Left lung (tissue), 10 donors: ENCODE measurements around the gene RASA3. TPM values are rescaled to one million over a fixed set of nuclear protein-coding genes. Genes with fewer than 3 reads are reported as not detected.

Source experiments
- ATAC-seq: fragments of 200-7000 bp; cut with Tn5 transposase; one replicate; pipeline ENCODE4 v1.9.1; 2020; ENCODE audit warnings: moderate library complexity
- DNase-seq, 4 donors: peaks; one replicate each; pipeline ENCODE4 v3.0.0-alpha.2; 2013 to 2020
- H3K27ac ChIP-seq, 2 donors: fragments of 200-600 bp; sonication (generic) in 1 of 2; one replicate each; pipeline versions ENCODE4 v1.5.0 to v1.8.0; 2020 to 2021
- H3K27me3 ChIP-seq, 2 donors: fragments of 200-600 bp; sonication (generic) in 1 of 2; one replicate each; pipeline versions ENCODE4 v1.5.0 to v1.8.0; 2020 to 2021
- H3K36me3 ChIP-seq, 2 donors: fragments of 200-600 bp; sonication (generic) in 1 of 2; one replicate each; pipeline versions ENCODE4 v1.5.0 to v1.8.0; 2020 to 2021
- H3K4me1 ChIP-seq, 2 donors: fragments of 200-600 bp; one replicate each; pipeline ENCODE4 v1.8.0; 2021
- H3K4me3 ChIP-seq, 2 donors: fragments of 200-600 bp; sonication (generic) in 1 of 2; one replicate each; pipeline versions ENCODE4 v1.5.0 to v1.8.0; 2020 to 2021; ENCODE audit warnings: mild to moderate bottlenecking in 1 of 2
- H3K9me3 ChIP-seq, 2 donors: fragments of 200-600 bp; sonication (generic) in 1 of 2; one replicate each; pipeline versions ENCODE4 v1.5.0 to v1.8.0; 2020 to 2021
- intact Hi-C, 2 donors: fragments of 100-400 bp; cut with DNase I; formaldehyde crosslinking; loops; one replicate each; pipeline versions ENCODE4 v1.11.2 to v1.14.2; 2022
- polyA plus RNA-seq, 6 donors: library from polyadenylated mRNA; unstranded; fragments of 120-200 nt; gene quantifications; one replicate each; pipeline ENCODE4 v1.2.1, GENCODE V29; 2013; ENCODE audit not compliant: insufficient read length in 6 of 6
- total RNA-seq, 2 donors: library from RNA; stranded (reverse); fragmentation: NEBNext Ultra II Directional; extraction: Animal tissue kit (Norgen Biotek cat#: 25700); gene quantifications; one replicate each; pipeline ENCODE4 v1.2.1, GENCODE V29; 2021
- TF ChIP-seq, protein P1 (sequence below), 2 donors: fragments of 200-600 bp; sonication (generic) in 1 of 2; IDR thresholded peaks; one replicate each; pipeline versions ENCODE4 v1.5.0 to v1.8.0; 2021; ENCODE audit warnings: antibody characterized with exemption in 2 of 2
- donor health status: DM: no; HTN: yes; CAD: no.
- donor health status: DM: no; HTN: no; CAD: no.

Gene RASA3
- total and polyA plus RNA-seq, 8 donors: 11.4 to 22.2 (median 12.7) TPM

- no peak for ATAC-seq
- no peaks in the 10 kb centered on the region for H3K9me3 ChIP-seq
- H3K36me3 ChIP-seq: peaks cover 0 to 21% of the 10 kb centered on the region in 2 donors
- H3K27ac ChIP-seq: no peak overlapping the region
- H3K4me3 ChIP-seq: no peak overlapping the region
- no peaks in the 10 kb centered on the region for H3K27me3 ChIP-seq
- TF ChIP-seq, protein P1, sequence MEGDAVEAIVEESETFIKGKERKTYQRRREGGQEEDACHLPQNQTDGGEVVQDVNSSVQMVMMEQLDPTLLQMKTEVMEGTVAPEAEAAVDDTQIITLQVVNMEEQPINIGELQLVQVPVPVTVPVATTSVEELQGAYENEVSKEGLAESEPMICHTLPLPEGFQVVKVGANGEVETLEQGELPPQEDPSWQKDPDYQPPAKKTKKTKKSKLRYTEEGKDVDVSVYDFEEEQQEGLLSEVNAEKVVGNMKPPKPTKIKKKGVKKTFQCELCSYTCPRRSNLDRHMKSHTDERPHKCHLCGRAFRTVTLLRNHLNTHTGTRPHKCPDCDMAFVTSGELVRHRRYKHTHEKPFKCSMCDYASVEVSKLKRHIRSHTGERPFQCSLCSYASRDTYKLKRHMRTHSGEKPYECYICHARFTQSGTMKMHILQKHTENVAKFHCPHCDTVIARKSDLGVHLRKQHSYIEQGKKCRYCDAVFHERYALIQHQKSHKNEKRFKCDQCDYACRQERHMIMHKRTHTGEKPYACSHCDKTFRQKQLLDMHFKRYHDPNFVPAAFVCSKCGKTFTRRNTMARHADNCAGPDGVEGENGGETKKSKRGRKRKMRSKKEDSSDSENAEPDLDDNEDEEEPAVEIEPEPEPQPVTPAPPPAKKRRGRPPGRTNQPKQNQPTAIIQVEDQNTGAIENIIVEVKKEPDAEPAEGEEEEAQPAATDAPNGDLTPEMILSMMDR (IDR thresholded peaks at IDR 0.05): no peak
- intact Hi-C loops: no loop called here
- peaks cover 0 to 13% of the 10 kb centered on the region in 2 donors for H3K4me1 ChIP-seq
- DNase-seq: no peak
Measured at GRCh38 chr13:114039471-114040141, 92.8 kb downstream of the RASA3 start.

- ATAC-seq: no peak
- no peak for DNase-seq
- TF ChIP-seq, protein P1 (IDR thresholded peaks at IDR 0.05): no peak
- no peak overlapping the region for H3K4me3 ChIP-seq
- intact Hi-C loops: no loop called here
- H3K27me3 ChIP-seq: no peaks in the 10 kb centered on the region
- H3K27ac ChIP-seq: no peak overlapping the region
- H3K9me3 ChIP-seq: no peaks in the 10 kb centered on the region
- H3K4me1 ChIP-seq: peaks cover 0 to 13% of the 10 kb centered on the region in 2 donors
- peaks cover 0 to 21% of the 10 kb centered on the region in 2 donors for H3K36me3 ChIP-seq
Measured at GRCh38 chr13:114038900-114039299, 93.5 kb downstream of the RASA3 start.

GRCh38 chr13:114038211-114038613 is 94.2 kb downstream of the RASA3 start:
- Histone ChIP-seq H3K9me3 (no peaks in the 10 kb centered on the region), H3K36me3 (peaks cover 0 to 20% of the 10 kb centered on the region in 2 donors), H3K4me1 (peaks cover 0 to 13% of the 10 kb centered on the region in 2 donors), H3K4me3 (no peak overlapping the region), H3K27ac (no peak overlapping the region), H3K27me3 (no peaks in the 10 kb centered on the region)
- intact Hi-C loops: no loop called here
- ATAC-seq (no peak), DNase-seq (peak in 1 of 4 donors; percentile 72)
- TF ChIP-seq, protein P1 (IDR thresholded peaks at IDR 0.05): no peak

DNA sequence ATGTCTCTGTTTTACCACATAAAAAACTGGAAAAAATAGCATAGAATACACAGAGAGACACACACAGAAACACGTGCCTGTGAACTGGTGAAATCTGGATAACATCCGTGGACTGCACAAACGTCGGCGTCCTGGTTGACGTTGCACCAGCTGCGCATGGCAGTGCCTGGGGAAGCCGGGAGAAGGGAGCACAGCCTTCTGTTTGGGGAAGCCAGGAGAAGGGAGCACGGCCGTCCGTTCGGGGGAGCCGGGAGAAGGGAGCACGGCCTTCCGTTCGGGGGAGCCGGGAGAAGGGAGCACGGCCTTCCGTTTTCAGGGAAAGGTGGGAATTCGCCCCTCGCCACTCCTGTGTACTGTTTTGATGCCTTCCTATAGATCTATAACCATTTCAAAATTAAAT is 94.7 kb downstream of the RASA3 start:
- peaks cover 0 to 15% of the 10 kb centered on the region in 2 donors for H3K36me3 ChIP-seq
- no peak overlapping the region for H3K27ac ChIP-seq
- H3K4me1 ChIP-seq: peaks cover 0 to 13% of the 10 kb centered on the region in 2 donors
- ATAC-seq: no peak
- no peaks in the 10 kb centered on the region for H3K27me3 ChIP-seq
- intact Hi-C loops: no loop called here
- TF ChIP-seq, protein P1 (IDR thresholded peaks at IDR 0.05): no peak
- no peaks in the 10 kb centered on the region for H3K9me3 ChIP-seq
- DNase-seq: peak in 1 of 4 donors; percentile 67
- no peak overlapping the region for H3K4me3 ChIP-seq

DNA sequence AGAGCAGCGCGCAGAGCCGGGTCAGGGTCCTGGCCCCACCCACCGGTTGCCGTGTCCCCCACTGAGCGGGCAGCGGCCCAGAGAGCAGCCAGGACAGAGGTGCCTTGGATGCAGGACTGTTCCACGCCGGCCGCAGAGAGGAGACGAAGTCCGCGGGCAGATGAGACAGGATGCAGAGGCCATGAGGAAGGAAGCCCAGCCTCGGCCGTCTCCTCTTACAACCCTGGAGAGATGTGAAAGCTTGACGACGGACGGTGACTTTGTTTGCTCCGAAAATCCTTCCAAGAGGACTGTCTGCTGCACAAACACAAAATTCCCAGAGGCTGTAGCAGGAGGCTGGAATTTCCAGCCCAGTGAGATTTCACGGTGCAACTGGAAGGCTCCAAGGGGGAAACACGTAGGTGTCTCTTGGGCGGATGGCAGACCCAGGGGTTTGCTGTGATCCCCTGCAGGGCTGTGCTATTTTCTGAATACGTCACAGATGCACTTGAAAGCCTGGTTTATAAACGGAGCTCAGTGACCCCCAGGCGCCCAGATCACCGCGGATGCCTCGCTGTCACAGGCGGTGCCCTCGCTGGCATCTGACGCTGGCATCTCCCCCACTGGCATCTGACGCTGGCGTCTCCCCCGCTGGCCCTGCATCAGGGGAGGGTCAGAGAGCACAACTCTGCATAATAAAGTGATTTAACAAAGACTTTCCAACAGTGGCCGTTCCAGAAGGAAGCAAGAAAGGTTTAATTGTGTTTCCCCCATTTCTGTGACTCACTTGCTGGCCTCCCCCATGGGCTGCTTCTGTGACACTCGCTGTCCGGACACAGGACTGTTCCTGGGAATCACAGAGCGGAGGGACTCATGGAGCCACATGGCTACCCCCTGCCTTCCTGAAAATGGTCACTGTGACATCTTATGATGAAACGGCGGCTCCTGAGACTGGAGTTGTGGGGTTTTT is 96.6 kb downstream of the RASA3 start:
- ATAC-seq: peak; percentile 12
- Histone ChIP-seq H3K27ac (no peak overlapping the region), H3K4me1 (peaks cover 0 to 13% of the 10 kb centered on the region in 2 donors), H3K27me3 (no peaks in the 10 kb centered on the region), H3K4me3 (no peak overlapping the region), H3K9me3 (no peaks in the 10 kb centered on the region), H3K36me3 (peaks cover 0 to 4% of the 10 kb centered on the region in 2 donors)
- intact Hi-C loops: no loop called here
- TF ChIP-seq, protein P1 (IDR thresholded peaks at IDR 0.05): no peak
- peak in 1 of 4 donors; percentile 31 for DNase-seq
